A549 (cell line): Measurements from ENCODE around the gene MUC20. TPM values are rescaled to one million over a fixed set of nuclear protein-coding genes. Genes with fewer than 3 reads are reported as not detected.
"Not testable (repeated sequence)": the region's sequence is repeated elsewhere in the genome, so short reads cannot be mapped to it uniquely, and the experiment has no call there.

Experiments used
- ATAC-seq, 2 experiments: fragments of 200-7000 bp in 1 of 2; fragments of >200 bp in 1 of 2; cut with Nextera tagmentation in 1 of 2; cut with Tn5 transposase in 1 of 2; 3 replicates each; pipeline versions ENCODE4 v1.8.0 to v1.9.1; 2018 to 2020; ENCODE audit warnings: mild to moderate bottlenecking in 1 of 2, moderate library complexity in 1 of 2
- CTCF ChIA-PET: fragments of 300-600 bp; sonication (Branson Sonifier 250); formaldehyde crosslinking; extraction: SDS; loops from one replicate; lab custom pipeline; 2021; ENCODE audit warnings: antibody characterized with exemption, inconsistent platforms; lab: Yijun Ruan, JAX
- POLR2A ChIA-PET: fragments of 350-600 bp; formaldehyde crosslinking; extraction: SDS; loops from one replicate; lab custom pipeline; 2021; ENCODE audit warnings: antibody characterized with exemption, inconsistent platforms; lab: Yijun Ruan, JAX
- DNase-seq, 2 experiments: peaks; one replicate each; pipeline versions ENCODE4 v3.0.0 to v3.0.0-alpha.2; 2011 to 2016; ENCODE audit warnings: low read depth in 1 of 2, low spot score in 1 of 2
- FAIRE-seq: peaks from 2 replicates; lab custom pipeline; 2011; peaks lifted over from hg19 to GRCh38; lab: Jason Lieb, UNC
- H3K27ac ChIP-seq, 2 experiments: fragments of >200 bp; sonication (Bioruptor Twin); formaldehyde crosslinking; 3 replicates each; pipeline ENCODE4 v1.5.1; 2016 to 2017
- H3K4me1 ChIP-seq: fragments of >200 bp; sonication (Bioruptor Twin); formaldehyde crosslinking; 3 replicates; pipeline ENCODE4 v1.6.1; 2016
- H3K4me2 ChIP-seq: fragments of >200 bp; sonication (Bioruptor Twin); formaldehyde crosslinking; 3 replicates; pipeline ENCODE4 v1.6.1; 2016
- H3K4me3 ChIP-seq: fragments of >200 bp; sonication (Bioruptor Twin); formaldehyde crosslinking; 3 replicates; pipeline ENCODE4 v1.5.1; 2016
- H3K9me3 ChIP-seq: fragments of >200 bp; sonication (Bioruptor Twin); formaldehyde crosslinking; 3 replicates; pipeline ENCODE4 v1.6.1; 2016
- BCL3 ChIP-seq: fragments of >200 bp; sonication (Bioruptor Twin); formaldehyde crosslinking; IDR thresholded peaks from 3 replicates; pipeline ENCODE4 v1.6.1; 2016
- BHLHE40 ChIP-seq: IDR thresholded peaks from 2 replicates; pipeline ENCODE4 v1.6.1; 2012; ENCODE audit warnings: low read depth, low read length, inconsistent platforms
- CBX2 ChIP-seq: fragments of 200-600 bp; sonication (generic); IDR thresholded peaks from 2 replicates; pipeline ENCODE4 v1.6.1; 2016; ENCODE audit warnings: low read depth, mild to moderate bottlenecking, borderline replicate concordance
- CBX8 ChIP-seq: fragments of 200-600 bp; sonication (generic); IDR thresholded peaks from 2 replicates; pipeline ENCODE4 v1.6.1; 2016
- E2F6 ChIP-seq: IDR thresholded peaks from 2 replicates; pipeline ENCODE4 v1.6.1; 2012; ENCODE audit warnings: low read depth, borderline replicate concordance
- EHMT2 ChIP-seq: fragments of 200-600 bp; sonication (generic); IDR thresholded peaks from 2 replicates; pipeline ENCODE4 v1.6.1; 2016; ENCODE audit warnings: antibody characterized with exemption, low read depth, mild to moderate bottlenecking, moderate library complexity
- ESRRA ChIP-seq: fragments of 150-350 bp; IDR thresholded peaks from 2 replicates; pipeline ENCODE4 v1.6.1; 2014; ENCODE audit warnings: mild to moderate bottlenecking, low read length, borderline replicate concordance
- FOSL2 ChIP-seq, 2 experiments: fragments of 450-650 bp in 1 of 2; fragments of >200 bp in 1 of 2; sonication (Bioruptor Twin) in 1 of 2; formaldehyde crosslinking; IDR thresholded peaks; 2 replicates each; pipeline versions ENCODE4 v1.5.0 to v1.6.1; 2016 to 2020; ENCODE audit warnings: mild to moderate bottlenecking in 1 of 2, moderate library complexity in 1 of 2
- FOXS1 ChIP-seq: fragments of 250-450 bp; sonication (Bioruptor Pico); IDR thresholded peaks from 2 replicates; pipeline ENCODE4 v1.5.0; 2020; ENCODE audit warnings: mild to moderate bottlenecking, moderate library complexity
- GATA3 ChIP-seq: IDR thresholded peaks from 2 replicates; pipeline ENCODE4 v1.6.1; 2012; ENCODE audit warnings: borderline replicate concordance
- HDAC2 ChIP-seq: fragments of 200-600 bp; sonication (generic); IDR thresholded peaks from 2 replicates; pipeline ENCODE4 v1.6.1; 2016
- HOXA7 ChIP-seq: fragments of 250-450 bp; sonication (Bioruptor Pico); IDR thresholded peaks from 2 replicates; pipeline ENCODE4 v1.5.0; 2020; ENCODE audit warnings: mild to moderate bottlenecking, moderate library complexity
- JUNB ChIP-seq: fragments of >200 bp; sonication (Bioruptor Twin); formaldehyde crosslinking; IDR thresholded peaks from 2 replicates; pipeline ENCODE4 v1.6.1; 2016
- MAZ ChIP-seq: fragments of 150-350 bp; IDR thresholded peaks from 2 replicates; pipeline ENCODE4 v1.6.1; 2014; ENCODE audit warnings: antibody characterized with exemption, low read depth, low read length, borderline replicate concordance
- NFE2L2 ChIP-seq: fragments of 150-350 bp; conservative IDR thresholded peaks from 2 replicates; pipeline ENCODE4 v1.6.1; 2014; ENCODE audit warnings: low read length
- PHF8 ChIP-seq: fragments of 200-600 bp; sonication (generic); IDR thresholded peaks from 2 replicates; pipeline ENCODE4 v1.6.1; 2016; ENCODE audit warnings: low read depth, mild to moderate bottlenecking, antibody characterized with exemption, moderate library complexity, borderline replicate concordance
- RAD21 ChIP-seq, 2 experiments: fragments of >200 bp in 1 of 2; sonication (Bioruptor Twin) in 1 of 2; formaldehyde crosslinking in 1 of 2; IDR thresholded peaks in 1 of 2; conservative IDR thresholded peaks in 1 of 2; 2 replicates in 1 of 2; 3 replicates in 1 of 2; pipeline ENCODE4 v1.6.1; 2012 to 2018; ENCODE audit warnings: inconsistent platforms in 1 of 2
- SREBF2 ChIP-seq: fragments of 450-650 bp; IDR thresholded peaks from 2 replicates; pipeline ENCODE4 v1.6.1; 2014; ENCODE audit warnings: mild to moderate bottlenecking, moderate library complexity
- TFCP2L1 ChIP-seq: fragments of 250-450 bp; sonication (Bioruptor Pico); IDR thresholded peaks from 2 replicates; pipeline ENCODE4 v1.5.0; 2021; ENCODE audit warnings: mild to moderate bottlenecking
- TP53 ChIP-seq: fragments of 250-450 bp; sonication (Bioruptor Pico); IDR thresholded peaks from 2 replicates; pipeline ENCODE4 v1.5.0; 2021; ENCODE audit warnings: mild to moderate bottlenecking, moderate library complexity
- ZC3H11A ChIP-seq: fragments of 450-650 bp; IDR thresholded peaks from 2 replicates; pipeline ENCODE4 v1.6.1; 2014; ENCODE audit warnings: antibody characterized with exemption, mild to moderate bottlenecking
- ZFP36 ChIP-seq: fragments of 450-650 bp; IDR thresholded peaks from 2 replicates; pipeline ENCODE4 v1.6.1; 2014; ENCODE audit warnings: borderline replicate concordance; ENCODE audit not compliant: partially characterized antibody
- ZSCAN20 ChIP-seq: fragments of 250-450 bp; sonication (Bioruptor Pico); IDR thresholded peaks from 2 replicates; pipeline ENCODE4 v1.8.0; 2022; ENCODE audit warnings: mild to moderate bottlenecking, moderate library complexity
- WGBS: methylation state at CpG from one replicate; pipeline ENCODE4 v1.1.6; 2017; ENCODE audit errors: missing lambda C conversion rate; 5-methylcytosine and 5-hydroxymethylcytosine counted together
- polyA plus RNA-seq, 4 experiments: library from polyadenylated mRNA; depleted of rRNA in 3 of 4; stranded (reverse); fragments of >200 nt; fragmentation: RNase III in 1 of 4; extraction: RNeasy Plus Mini Kit Qiagen cat#74134 plus additional on column Dnase treatment in 1 of 4; gene quantifications; 2 replicates in 3 of 4; 3 replicates in 1 of 4; pipeline ENCODE4 v1.2.3, GENCODE V29; 2011 to 2017

MUC20 gene
- polyA plus RNA-seq, 2 of the 4 experiments (the other 2 are of a cell fraction) = 0.44 to 0.87 TPM

- TF ChIP-seq MAZ = no peak
- no peak for TF ChIP-seq TFCP2L1 (CRISPR knock-in tag)
- TF ChIP-seq HOXA7 (CRISPR knock-in tag) = no peak
- no peak for TF ChIP-seq TP53 (CRISPR knock-in tag)
- no peak for TF ChIP-seq HDAC2
- TF ChIP-seq, all 56 proteins: peak for 0
These were observed 14.4 kb downstream of the MUC20 start (continued) for GRCh38 chr3:195735036-195735695.

- ATAC-seq (no peak), FAIRE-seq (no peak), DNase-seq (no peak)
- Histone ChIP-seq H3K9me3 (no peaks in the 10 kb centered on the region), H3K4me3 (no peak overlapping the region), H3K4me2 (no peak overlapping the region), H3K27ac (no peak overlapping the region), H3K4me1 (no peaks in the 10 kb centered on the region)
- TF ChIP-seq EHMT2 (no peak), CBX8 (no peak), FOSL2 (IDR thresholded peaks at IDR 0.05) (no peak), FOSL2 (CRISPR knock-in tag; IDR thresholded peaks at IDR 0.05) (no peak)
- ChIA-PET POLR2A (no interaction called here), CTCF (interaction anchor here (1.7 kb wide), 1 partner anchor 11 kb away, joined by 4 read pairs; no protein-coding TSS in a partner anchor)
- WGBS = 51% methylated on average over 12 of the region's 12 CpGs
These were observed 16.2 kb downstream of the MUC20 start for GRCh38 chr3:195736866-195737490.

- not testable (repeated sequence) for FAIRE-seq, ATAC-seq, H3K4me1 ChIP-seq, H3K27ac ChIP-seq, H3K9me3 ChIP-seq, DNase-seq, H3K4me3 ChIP-seq, H3K4me2 ChIP-seq
- WGBS = 83% methylated on average over 6 of the region's 6 CpGs
- CTCF ChIA-PET = interaction anchor here (1.7 kb wide), 1 partner anchor 10 kb away, joined by 4 read pairs; no protein-coding TSS in a partner anchor
- POLR2A ChIA-PET = interaction anchor here (1.1 kb wide), 1 partner anchor 75 kb away, joined by 3 read pairs; no protein-coding TSS in a partner anchor
These were observed 17.0 kb downstream of the MUC20 start for GRCh38 chr3:195737782-195738181.

- no peaks in the 10 kb centered on the region for H3K9me3 ChIP-seq
- DNase-seq (no peak), FAIRE-seq (no peak), ATAC-seq (no peak)
- H3K27ac ChIP-seq = no peak overlapping the region
- H3K4me2 ChIP-seq = no peak overlapping the region
- WGBS = 54% methylated on average over 8 of the region's 14 CpGs
- CTCF ChIA-PET = interaction anchor here (0.6 kb wide), 1 partner anchor 132 kb away, joined by 3 read pairs; no protein-coding TSS in a partner anchor
- POLR2A ChIA-PET = interaction anchor here (1.1 kb wide), 1 partner anchor 74 kb away, joined by 3 read pairs; no protein-coding TSS in a partner anchor
- H3K4me3 ChIP-seq = no peak overlapping the region
- no peaks in the 10 kb centered on the region for H3K4me1 ChIP-seq
- TF ChIP-seq SREBF2 (no peak), JUNB (no peak)
These were observed 17.7 kb downstream of the MUC20 start for GRCh38 chr3:195738274-195739044.

- H3K4me2 ChIP-seq = no peak overlapping the region
- no peak overlapping the region for H3K27ac ChIP-seq
- TF ChIP-seq TFCP2L1 (CRISPR knock-in tag) (no peak), ZC3H11A (no peak), CBX2 (no peak), JUNB (no peak), RAD21 (conservative IDR thresholded peaks at IDR 0.05 in 1 of 2, IDR thresholded peaks at IDR 0.05 in 1 of 2) (no peak), ESRRA (no peak), PHF8 (no peak), TP53 (CRISPR knock-in tag) (no peak), FOXS1 (no peak), FOSL2 (IDR thresholded peaks at IDR 0.05) (no peak), FOSL2 (CRISPR knock-in tag; IDR thresholded peaks at IDR 0.05) (no peak), BHLHE40 (no peak), ZFP36 (no peak), GATA3 (no peak), BCL3 (no peak), SREBF2 (no peak), ZSCAN20 (no peak), NFE2L2 (no peak), CBX8 (no peak), E2F6 (no peak)
- H3K9me3 ChIP-seq = no peaks in the 10 kb centered on the region
- no peaks in the 10 kb centered on the region for H3K4me1 ChIP-seq
- ATAC-seq = no peak
- ChIA-PET CTCF (interaction anchor here (1.2 kb wide), 1 partner anchor 15 kb away, joined by 3 read pairs; no protein-coding TSS in a partner anchor), POLR2A (no interaction called here)
- WGBS = 65% methylated on average over 12 of the region's 13 CpGs
- DNase-seq = no peak
- no peak overlapping the region for H3K4me3 ChIP-seq
- FAIRE-seq = no peak
These were observed 18.9 kb downstream of the MUC20 start for GRCh38 chr3:195739561-195740111.
